ENCODE data around the gene PKD1L1. TPM values are rescaled to one million over a fixed set of nuclear protein-coding genes. Genes with fewer than 3 reads are reported as not detected.
"Not testable (repeated sequence)": the region's sequence is repeated elsewhere in the genome, so short reads cannot be mapped to it uniquely, and the experiment has no call there.

PKD1L1 gene
- total RNA-seq (under 1 TPM; 0.16 to 0.71 (median 0.41) TPM), polyA plus RNA-seq (1 to 10 TPM in 1 of 3 donors, under 1 TPM in 1, not detected in 1; 0.70 to 1.2 TPM)

GRCh38 chr7:47948141-47948790, at the start of gene PKD1L1:
TSS of gene PKD1L1 (minus strand) at chr7:47948466. CDS start at chr7:47948440, 26 bp downstream.
- Histone ChIP-seq H3K4me1 (no peaks in the 10 kb centered on the region), H3K4me3 (no peak within 1 kb of the TSS), H3K27ac (no peak within 1 kb of the TSS), H3K36me3 (no peaks in the 10 kb centered on the region), H3K27me3 (no peaks in the 10 kb centered on the region), H3K9me3 (no peaks in the 10 kb centered on the region)
- intact Hi-C loops (cut with DNase I) = no loop called here
- 87 to 88% methylated on average over 7 of the region's 7 CpGs for WGBS, 2 donors
- DNase-seq = no peak
- TF ChIP-seq EP300 (IDR thresholded peaks at IDR 0.05) (no peak), POLR2AphosphoS5 (IDR thresholded peaks at IDR 0.05) (no peak), CTCF (IDR thresholded peaks at IDR 0.05) (no peak), POLR2A (IDR thresholded peaks at IDR 0.05) (no peak)

- peaks cover 0 to 12% (median 5%) of the 10 kb centered on the region in 4 donors for H3K4me1 ChIP-seq
- TF ChIP-seq EP300 (IDR thresholded peaks at IDR 0.05) (no peak), POLR2A (IDR thresholded peaks at IDR 0.05) (no peak), POLR2AphosphoS5 (IDR thresholded peaks at IDR 0.05) (no peak)
- H3K27me3 ChIP-seq = no peaks in the 10 kb centered on the region
- intact Hi-C loops (cut with DNase I) = loop anchor here (1.0 kb wide), 1 partner anchor 118 kb away; no protein-coding TSS in a partner anchor
- peak overlapping the region; percentile 25 to 72 (median 56) for H3K27ac ChIP-seq
- no peak for DNase-seq
- 51 to 64% methylated on average over 3 of the region's 3 CpGs for WGBS, 2 donors
- no peaks in the 10 kb centered on the region for H3K9me3 ChIP-seq
- H3K4me3 ChIP-seq = peak overlapping the region in 2 of 4 donors; percentile 56 to 57
- H3K36me3 ChIP-seq = no peaks in the 10 kb centered on the region
Measured at GRCh38 chr7:47992446-47992845, 44.2 kb upstream of the PKD1L1 start.

- TF ChIP-seq POLR2AphosphoS5 (IDR thresholded peaks at IDR 0.05) = no peak
- TF ChIP-seq EP300 (IDR thresholded peaks at IDR 0.05) = no peak
- no peak for TF ChIP-seq POLR2A (IDR thresholded peaks at IDR 0.05)
- peak in 3 of 4 experiments; percentile 33 to 65 (median 49) for TF ChIP-seq CTCF (IDR thresholded peaks at IDR 0.05)
- no peaks in the 10 kb centered on the region for H3K9me3 ChIP-seq
- DNase-seq = peak; percentile 91
- H3K27me3 ChIP-seq = no peaks in the 10 kb centered on the region
- H3K4me3 ChIP-seq = peak overlapping the region; percentile 23 to 57 (median 52)
- peaks cover 0 to 12% (median 5%) of the 10 kb centered on the region in 4 donors for H3K4me1 ChIP-seq
- WGBS, 2 donors = 2 to 3% methylated on average over 26 of the region's 26 CpGs
- intact Hi-C loops (cut with DNase I) = loop anchor here (1.0 kb wide), 1 partner anchor 118 kb away; no protein-coding TSS in a partner anchor
- peak overlapping the region; percentile 25 to 72 (median 56) for H3K27ac ChIP-seq
- no peaks in the 10 kb centered on the region for H3K36me3 ChIP-seq
Measured at GRCh38 chr7:47991741-47992311, 43.6 kb upstream of the PKD1L1 start.

GRCh38 chr7:47991270-47991669, 43.0 kb upstream of the PKD1L1 start:
- intact Hi-C loops (cut with DNase I) = no loop called here
- Histone ChIP-seq H3K4me3 (peak overlapping the region; percentile 23 to 57 (median 52)), H3K9me3 (no peaks in the 10 kb centered on the region), H3K27me3 (no peaks in the 10 kb centered on the region), H3K36me3 (no peaks in the 10 kb centered on the region), H3K27ac (peak overlapping the region in 3 of 4 donors; percentile 48 to 72 (median 64)), H3K4me1 (peaks cover 0 to 12% (median 5%) of the 10 kb centered on the region in 4 donors)
- 81 to 92% methylated on average over 1 of the region's 1 CpG for WGBS, 2 donors
- no peak for TF ChIP-seq POLR2A (IDR thresholded peaks at IDR 0.05)
- DNase-seq = no peak

GRCh38 chr7:47990592-47990991, 42.3 kb upstream of the PKD1L1 start:
- Histone ChIP-seq H3K4me3 (no peak overlapping the region), H3K4me1 (peaks cover 0 to 12% (median 5%) of the 10 kb centered on the region in 4 donors), H3K27ac (no peak overlapping the region), H3K27me3 (no peaks in the 10 kb centered on the region), H3K9me3 (no peaks in the 10 kb centered on the region), H3K36me3 (no peaks in the 10 kb centered on the region)
- intact Hi-C loops (cut with DNase I) = no loop called here
- DNase-seq = no peak
- TF ChIP-seq POLR2AphosphoS5 (IDR thresholded peaks at IDR 0.05) (no peak), POLR2A (IDR thresholded peaks at IDR 0.05) (no peak), EP300 (IDR thresholded peaks at IDR 0.05) (no peak), CTCF (IDR thresholded peaks at IDR 0.05) (no peak)
- WGBS, 2 donors = 93 to 94% methylated on average over 5 of the region's 5 CpGs

GRCh38 chr7:47989607-47990400, 41.5 kb upstream of the PKD1L1 start:
- intact Hi-C loops (cut with DNase I); H3K36me3 ChIP-seq; DNase-seq; H3K27ac ChIP-seq; H3K4me3 ChIP-seq; H3K27me3 ChIP-seq; H3K9me3 ChIP-seq: not testable (repeated sequence)
- peaks cover 0 to 12% (median 5%) of the 10 kb centered on the region in 4 donors for H3K4me1 ChIP-seq
- 74 to 81% methylated on average over 10 of the region's 10 CpGs for WGBS, 2 donors

Data from sigmoid colon (tissue), 7 donors.